Lung (tissue), 12 donors: ENCODE results near the gene SLC33A1. TPM values are rescaled to one million over a fixed set of nuclear protein-coding genes. Genes with fewer than 3 reads are reported as not detected.

Experiments used
- ATAC-seq: fragments of 200-7000 bp; cut with Tn5 transposase; one replicate; pipeline ENCODE4 v1.9.1; 2020; ENCODE audit warnings: moderate number of reproducible peaks; ENCODE audit not compliant: insufficient read depth, low FRiP score
- DNase-seq, 3 donors: peaks; one replicate each; pipeline ENCODE4 v3.0.0-alpha.2; 2013 to 2017
- H3K27ac ChIP-seq, 2 donors: one replicate each; pipeline ENCODE4 v1.5.1; 2013; ENCODE audit warnings: mild to moderate bottlenecking in 2 of 2, moderate library complexity in 2 of 2, control low read depth in 1 of 2, inconsistent platforms in 1 of 2, low read depth in 1 of 2, low read length in 1 of 2
- H3K27me3 ChIP-seq, 3 donors: one replicate each; pipeline ENCODE4 v1.5.1; 2013; ENCODE audit warnings: low read length in 2 of 3; ENCODE audit not compliant: control insufficient read depth in 3 of 3, insufficient read depth in 3 of 3
- H3K36me3 ChIP-seq, 4 donors: one replicate each; pipeline ENCODE4 v1.5.1; 2013; ENCODE audit warnings: low read length in 4 of 4, mild to moderate bottlenecking in 1 of 4, moderate library complexity in 1 of 4; ENCODE audit not compliant: control insufficient read depth in 4 of 4, insufficient read depth in 4 of 4
- H3K4me1 ChIP-seq, 5 donors: one replicate each; pipeline ENCODE4 v1.5.1; 2013; ENCODE audit warnings: low read length in 5 of 5, mild to moderate bottlenecking in 2 of 5, moderate library complexity in 1 of 5; ENCODE audit not compliant: control insufficient read depth in 5 of 5, insufficient read depth in 5 of 5
- H3K4me3 ChIP-seq: one replicate; pipeline ENCODE4 v1.5.1; 2013; ENCODE audit warnings: mild to moderate bottlenecking, control low read depth, moderate library complexity
- H3K9ac ChIP-seq, 2 donors: one replicate each; pipeline ENCODE4 v1.5.1; 2013; ENCODE audit warnings: low read length in 2 of 2, control low read depth in 1 of 2; ENCODE audit not compliant: insufficient read depth in 1 of 2
- H3K9me3 ChIP-seq, 4 donors: one replicate each; pipeline ENCODE4 v1.5.1; 2013; ENCODE audit warnings: low read length in 3 of 4, mild to moderate bottlenecking in 1 of 4, moderate library complexity in 1 of 4; ENCODE audit not compliant: control insufficient read depth in 4 of 4, insufficient read depth in 3 of 4
- CTCF ChIP-seq: IDR thresholded peaks from 2 replicates; pipeline ENCODE4 v1.5.1; 2012; ENCODE audit warnings: mild to moderate bottlenecking; ENCODE audit errors: control extremely low read depth, extremely low read depth
- WGBS, 2 donors: extraction: QIAGEN DNeasy Blood & Tissue Kit; methylation state at CpG; one replicate each; pipeline ENCODE4 v1.1.7; 2013; 5-methylcytosine and 5-hydroxymethylcytosine counted together
- polyA plus RNA-seq, 2 donors: library from polyadenylated mRNA; stranded (reverse); fragments of 200-250 nt; gene quantifications; one replicate each; pipeline ENCODE4 v1.2.1, GENCODE V29; 2013
- total RNA-seq, 2 donors: library from RNA; depleted of rRNA in 1 of 2; stranded (reverse); fragments of >200 nt in 1 of 2; gene quantifications; one replicate each; pipeline ENCODE4 v1.2.1, GENCODE V29; 2014 to 2021
- donor health status: control.
- donor health status: control.
- donor health status: Bipolar disorder and iron deficiency.
- donor health status: healthy.
- donor health status: DM: yes; HTN: yes; CAD: no.

The SLC33A1 gene
- total and polyA plus RNA-seq, 4 donors, result 12.0 to 40.2 (median 29.5) TPM

DNA sequence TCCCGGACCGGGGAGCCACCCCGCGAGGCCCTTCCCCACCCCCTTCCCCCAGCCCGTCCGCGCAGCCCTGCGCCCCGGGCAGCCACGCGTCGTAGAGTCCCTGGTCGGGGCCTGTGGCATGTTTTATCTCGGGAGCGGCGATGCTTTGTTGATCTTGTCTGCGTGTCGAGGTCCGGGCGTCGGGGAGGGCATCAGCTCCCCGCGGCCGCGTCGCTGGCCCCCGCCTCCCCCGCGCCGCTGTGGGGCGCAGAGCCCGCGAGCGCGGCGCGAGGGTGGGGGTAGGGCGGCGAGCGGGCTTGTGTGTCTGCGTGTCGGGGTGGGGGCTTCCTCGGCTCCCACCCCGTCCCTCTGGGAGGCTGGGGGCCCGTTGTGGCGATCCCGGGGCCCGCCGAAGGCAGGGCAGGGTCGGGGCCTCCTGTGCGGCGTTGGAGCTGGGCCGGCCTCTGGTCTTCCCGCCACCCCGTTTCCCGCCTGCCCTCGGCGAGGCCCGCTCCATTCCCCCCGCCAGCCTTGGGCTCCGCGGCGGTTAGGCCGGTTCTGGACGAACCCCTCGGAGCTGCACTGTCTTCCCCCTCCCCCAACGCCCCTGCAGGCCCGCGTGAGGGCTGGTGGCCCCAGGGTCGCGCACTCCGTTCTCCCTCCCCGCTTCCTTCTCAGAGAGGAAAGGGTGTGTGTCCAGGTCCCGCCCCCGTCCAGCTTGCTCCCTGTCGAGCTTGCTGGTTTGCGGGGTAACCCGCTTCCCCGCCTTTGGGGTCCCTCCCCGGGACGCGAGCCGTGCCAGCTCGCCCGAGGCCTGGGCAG, 16.9 kb upstream of the SLC33A1 start:
- TF ChIP-seq CTCF, result no peak
- Histone ChIP-seq H3K4me1 (peaks cover 3 to 14% (median 4%) of the 10 kb centered on the region in 5 donors), H3K4me3 (peak overlapping the region; percentile 99), H3K36me3 (no peaks in the 10 kb centered on the region), H3K9me3 (no peaks in the 10 kb centered on the region), H3K27ac (peak overlapping the region; percentile 96 to 98), H3K9ac (peak overlapping the region; percentile 79 to 81), H3K27me3 (no peaks in the 10 kb centered on the region)
- peak; percentile 45 for ATAC-seq
- WGBS, 2 donors, result 0% methylated on average over 68 to 85 of the region's 85 CpGs
- peak in 2 of 3 donors; percentile 64 to 68 for DNase-seq

DNA sequence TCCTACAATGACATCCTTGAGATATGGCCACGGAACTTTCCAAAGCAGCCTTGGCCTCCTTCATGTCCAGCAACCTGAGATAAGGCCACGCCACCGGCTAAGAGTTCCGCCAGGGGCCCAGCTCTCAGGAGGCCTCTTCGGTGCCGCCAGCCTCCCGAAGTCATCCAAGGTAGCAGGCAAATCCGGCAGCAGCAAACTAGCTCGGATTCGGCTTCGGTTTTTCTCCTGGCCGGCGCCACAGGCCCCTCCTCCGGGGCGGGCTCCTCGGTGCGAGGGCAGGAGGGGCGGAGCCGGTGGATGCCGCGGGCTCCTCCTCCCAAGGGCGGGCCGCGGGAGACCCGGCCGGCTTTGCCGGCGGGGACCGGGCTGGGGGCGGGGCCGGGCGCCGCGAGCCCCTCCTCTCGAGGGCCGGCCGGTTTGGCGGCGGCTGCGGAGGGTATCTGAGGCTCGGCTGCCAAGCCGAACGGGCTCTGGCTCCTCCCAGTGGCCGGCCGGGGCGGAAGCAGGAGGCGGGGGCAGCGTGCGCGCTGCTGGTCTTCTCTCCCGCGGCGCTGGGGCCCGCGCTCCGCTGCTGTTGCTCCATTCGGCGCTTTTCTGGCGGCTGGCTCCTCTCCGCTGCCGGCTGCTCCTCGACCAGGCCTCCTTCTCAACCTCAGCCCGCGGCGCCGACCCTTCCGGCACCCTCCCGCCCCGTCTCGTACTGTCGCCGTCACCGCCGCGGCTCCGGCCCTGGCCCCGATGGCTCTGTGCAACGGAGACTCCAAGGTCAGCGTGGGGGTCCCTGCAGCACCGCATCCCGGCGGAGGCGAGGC, 16.1 kb upstream of the SLC33A1 start, which contains the start of gene GMPS:
GMPS (plus strand) TSS at position 518 of the 812 bp plus-strand sequence; CDS start at position 739, 221 bp downstream.
- TF ChIP-seq CTCF, result peak; percentile 53
- Histone ChIP-seq H3K36me3 (no peaks in the 10 kb centered on the region), H3K4me3 (peak within 1 kb of the TSS; percentile 99), H3K9ac (peak within 1 kb of the TSS; percentile 79 to 81), H3K9me3 (no peaks in the 10 kb centered on the region), H3K27me3 (no peaks in the 10 kb centered on the region), H3K4me1 (peaks cover 3 to 12% (median 4%) of the 10 kb centered on the region in 5 donors), H3K27ac (peak within 1 kb of the TSS; percentile 96 to 98)
- ATAC-seq, result peak; percentile 95
- whole genome bisulfite sequencing, 2 donors, result 0 to 1% methylated on average over 59 to 83 of the region's 83 CpGs
- DNase-seq, result peak; percentile 95 to 98 (median 97)

GRCh38 chr3:155869691-155870090, 15.5 kb upstream of the SLC33A1 start:
- peak overlapping the region; percentile 80 to 96 for H3K27ac ChIP-seq

More at GRCh38 chr3:155869691-155870090, 15.5 kb upstream of the SLC33A1 start:
- no peaks in the 10 kb centered on the region for H3K9me3 ChIP-seq
- WGBS, 2 donors, result 42 to 43% methylated on average over 3 of the region's 3 CpGs
- H3K4me3 ChIP-seq, result peak overlapping the region; percentile 47
- no peak for TF ChIP-seq CTCF
- no peaks in the 10 kb centered on the region for H3K27me3 ChIP-seq
- H3K4me1 ChIP-seq, result peaks cover 3 to 12% (median 4%) of the 10 kb centered on the region in 5 donors
- DNase-seq, result no peak
- H3K9ac ChIP-seq, result peak overlapping the region in 1 of 2 donors; percentile 59
- no peaks in the 10 kb centered on the region for H3K36me3 ChIP-seq
- no peak for ATAC-seq
